H1 (cell line): ENCODE results near the gene IQGAP1.

Experiments
- ATF3 ChIP-seq: IDR thresholded peaks from 2 replicates; pipeline ENCODE4 v1.6.1; 2011; ENCODE audit warnings: low read depth, mild to moderate bottlenecking, low read length; ENCODE audit not compliant: insufficient read depth
- CTCF ChIP-seq, 3 experiments: IDR thresholded peaks; 1 replicate in 2 of 3; 2 replicates in 1 of 3; pipeline versions ENCODE4 v1.5.1 to v1.6.1; 2011; ENCODE audit warnings: low read length in 3 of 3, mild to moderate bottlenecking in 3 of 3, inconsistent platforms in 2 of 3, low read depth in 1 of 3, moderate library complexity in 1 of 3; ENCODE audit not compliant: insufficient read depth in 1 of 3; ENCODE audit errors: control extremely low read depth in 1 of 3
- EP300 ChIP-seq, 2 experiments: IDR thresholded peaks; 1 replicate in 1 of 2; 2 replicates in 1 of 2; pipeline ENCODE4 v1.6.1; 2011 to 2012; ENCODE audit warnings: low read depth in 2 of 2, low read length in 2 of 2, mild to moderate bottlenecking in 2 of 2, borderline replicate concordance in 1 of 2, inconsistent platforms in 1 of 2, moderate library complexity in 1 of 2
- MAX ChIP-seq: IDR thresholded peaks from 2 replicates; pipeline ENCODE4 v1.6.1; 2012; ENCODE audit warnings: inconsistent platforms
- PHF8 ChIP-seq: fragments of 200-600 bp; sonication (generic); conservative IDR thresholded peaks from 2 replicates; pipeline ENCODE4 v1.7.1; 2012; ENCODE audit warnings: low read depth, mild to moderate bottlenecking, inconsistent platforms, low read length, moderate library complexity
- POLR2A ChIP-seq, 2 experiments: IDR thresholded peaks; 1 replicate in 1 of 2; 2 replicates in 1 of 2; pipeline ENCODE4 v1.6.1; 2011; ENCODE audit warnings: low read depth in 2 of 2, low read length in 2 of 2, mild to moderate bottlenecking in 2 of 2; ENCODE audit errors: control extremely low read depth in 1 of 2
- POLR2AphosphoS5 ChIP-seq: IDR thresholded peaks from 2 replicates; pipeline ENCODE4 v1.6.1; 2011; ENCODE audit warnings: low read depth, low read length

- TF ChIP-seq ATF3: no peak
- no peak for TF ChIP-seq POLR2AphosphoS5
- no peak for TF ChIP-seq POLR2A (IDR thresholded peaks at IDR 0.05; ENCODE audit: control extremely low read depth in 1 of 2, low read depth in 2 of 2, low read length in 2 of 2)
- no peak for TF ChIP-seq MAX
- TF ChIP-seq CTCF (IDR thresholded peaks at IDR 0.05; ENCODE audit: control extremely low read depth in 1 of 3, insufficient read depth in 1 of 3, low read depth in 1 of 3, low read length in 3 of 3): no peak
- TF ChIP-seq EP300 (IDR thresholded peaks at IDR 0.05; ENCODE audit: borderline replicate concordance in 1 of 2, low read depth in 2 of 2, low read length in 2 of 2): no peak
- no peak for TF ChIP-seq PHF8
Measured at GRCh38 chr15:90435652-90436337, 47.8 kb downstream of the IQGAP1 start.
